Measurements from ENCODE around the gene SLC6A18.

SLC6A18 gene

GRCh38 chr5:1214163-1214935 is 10.8 kb upstream of the SLC6A18 start:
- no peak overlapping the region for H3K9ac ChIP-seq (ENCODE audit: low read length)
- no peak overlapping the region for H2AK5ac ChIP-seq (ENCODE audit: low read length)
- no peak overlapping the region for H3K27ac ChIP-seq (ENCODE audit: low read depth, low read length)
- H2BK5ac ChIP-seq (ENCODE audit: low read length): no peak overlapping the region
- no peak overlapping the region for H3K4me2 ChIP-seq (ENCODE audit: low read length)
- H2BK15ac ChIP-seq (replicated peaks; ENCODE audit: low read depth): no peak overlapping the region
- H3K4me1 ChIP-seq (ENCODE audit: control insufficient read depth, low read depth, low read length): no peaks in the 10 kb centered on the region
- no peaks in the 10 kb centered on the region for H3K79me2 ChIP-seq (ENCODE audit: control insufficient read depth, insufficient read depth, low read length)
- H3K27me3 ChIP-seq (ENCODE audit: insufficient read depth, low read length, poor library complexity): no peaks in the 10 kb centered on the region
- DNase-seq: no peak
- H2BK120ac ChIP-seq (ENCODE audit: low read depth, low read length): no peak overlapping the region
- no peak overlapping the region for H4K8ac ChIP-seq (ENCODE audit: low read depth, low read length)
- no peak overlapping the region for H3K18ac ChIP-seq (ENCODE audit: low read length)
- H3K36me3 ChIP-seq (ENCODE audit: control insufficient read depth, insufficient read depth, low read length): no peaks in the 10 kb centered on the region
- no peak overlapping the region for H3K4ac ChIP-seq (ENCODE audit: low read depth, low read length)
- no peak overlapping the region for H3K23ac ChIP-seq (ENCODE audit: low read length)
- no peak overlapping the region for H3K4me3 ChIP-seq (ENCODE audit: low read length)
- no CpG with 5 or more reads among the region's 22 CpGs for WGBS (ENCODE audit: extremely low coverage, insufficient coverage, low lambda C conversion rate)
- no peaks in the 10 kb centered on the region for H3K79me1 ChIP-seq (ENCODE audit: low read length)
- H3K56ac ChIP-seq (ENCODE audit: low read length): no peak overlapping the region
- no peak overlapping the region for H4K5ac ChIP-seq (ENCODE audit: low read length)

- Histone ChIP-seq H3K9ac (ENCODE audit: low read length) (no peak overlapping the region), H3K18ac (ENCODE audit: low read length) (no peak overlapping the region), H3K79me2 (ENCODE audit: control insufficient read depth, insufficient read depth, low read length) (no peaks in the 10 kb centered on the region), H3K4me1 (ENCODE audit: control insufficient read depth, low read depth, low read length) (no peaks in the 10 kb centered on the region), H3K4me2 (ENCODE audit: low read length) (no peak overlapping the region), H2AK5ac (ENCODE audit: low read length) (no peak overlapping the region), H3K23ac (ENCODE audit: low read length) (no peak overlapping the region), H2BK120ac (ENCODE audit: low read depth, low read length) (no peak overlapping the region), H3K56ac (ENCODE audit: low read length) (no peak overlapping the region), H3K79me1 (ENCODE audit: low read length) (no peaks in the 10 kb centered on the region), H4K8ac (ENCODE audit: low read depth, low read length) (no peak overlapping the region), H3K27me3 (ENCODE audit: insufficient read depth, low read length, poor library complexity) (no peaks in the 10 kb centered on the region), H4K5ac (ENCODE audit: low read length) (no peak overlapping the region), H3K4ac (ENCODE audit: low read depth, low read length) (no peak overlapping the region), H3K4me3 (ENCODE audit: low read length) (no peak overlapping the region), H2BK5ac (ENCODE audit: low read length) (no peak overlapping the region), H3K36me3 (ENCODE audit: control insufficient read depth, insufficient read depth, low read length) (no peaks in the 10 kb centered on the region), H2BK15ac (replicated peaks; ENCODE audit: low read depth) (no peak overlapping the region), H3K27ac (ENCODE audit: low read depth, low read length) (no peak overlapping the region)
- WGBS (ENCODE audit: extremely low coverage, insufficient coverage, low lambda C conversion rate): no CpG with 5 or more reads among the region's 2 CpGs
- no peak for DNase-seq
These were observed 10.3 kb upstream of the SLC6A18 start for GRCh38 chr5:1214936-1215220.

GRCh38 chr5:1215320-1216096 is 9.7 kb upstream of the SLC6A18 start:
- Histone ChIP-seq H3K79me1 (ENCODE audit: low read length) (no peaks in the 10 kb centered on the region), H2BK15ac (replicated peaks; ENCODE audit: low read depth) (no peak overlapping the region), H3K4me1 (ENCODE audit: control insufficient read depth, low read depth, low read length) (no peaks in the 10 kb centered on the region), H3K4me2 (ENCODE audit: low read length) (no peak overlapping the region), H3K27me3 (ENCODE audit: insufficient read depth, low read length, poor library complexity) (no peaks in the 10 kb centered on the region), H4K5ac (ENCODE audit: low read length) (no peak overlapping the region), H3K9ac (ENCODE audit: low read length) (no peak overlapping the region), H3K79me2 (ENCODE audit: control insufficient read depth, insufficient read depth, low read length) (no peaks in the 10 kb centered on the region), H3K4ac (ENCODE audit: low read depth, low read length) (no peak overlapping the region), H3K4me3 (ENCODE audit: low read length) (no peak overlapping the region), H3K27ac (ENCODE audit: low read depth, low read length) (no peak overlapping the region), H3K36me3 (ENCODE audit: control insufficient read depth, insufficient read depth, low read length) (no peaks in the 10 kb centered on the region), H3K18ac (ENCODE audit: low read length) (no peak overlapping the region), H2BK120ac (ENCODE audit: low read depth, low read length) (no peak overlapping the region), H3K56ac (ENCODE audit: low read length) (no peak overlapping the region), H3K23ac (ENCODE audit: low read length) (no peak overlapping the region), H2BK5ac (ENCODE audit: low read length) (no peak overlapping the region), H4K8ac (ENCODE audit: low read depth, low read length) (no peak overlapping the region), H2AK5ac (ENCODE audit: low read length) (no peak overlapping the region)
- DNase-seq: no peak
- no CpG with 5 or more reads among the region's 23 CpGs for WGBS (ENCODE audit: extremely low coverage, insufficient coverage, low lambda C conversion rate)

- Histone ChIP-seq H3K79me2 (ENCODE audit: control insufficient read depth, insufficient read depth, low read length) (no peaks in the 10 kb centered on the region), H3K4me1 (ENCODE audit: control insufficient read depth, low read depth, low read length) (no peaks in the 10 kb centered on the region), H3K23ac (ENCODE audit: low read length) (no peak overlapping the region), H2BK120ac (ENCODE audit: low read depth, low read length) (no peak overlapping the region), H2BK15ac (replicated peaks; ENCODE audit: low read depth) (no peak overlapping the region), H3K27ac (ENCODE audit: low read depth, low read length) (no peak overlapping the region), H3K36me3 (ENCODE audit: control insufficient read depth, insufficient read depth, low read length) (no peaks in the 10 kb centered on the region), H3K27me3 (ENCODE audit: insufficient read depth, low read length, poor library complexity) (no peaks in the 10 kb centered on the region), H3K79me1 (ENCODE audit: low read length) (no peaks in the 10 kb centered on the region), H3K4ac (ENCODE audit: low read depth, low read length) (no peak overlapping the region), H3K18ac (ENCODE audit: low read length) (no peak overlapping the region), H3K4me2 (ENCODE audit: low read length) (no peak overlapping the region), H3K9ac (ENCODE audit: low read length) (no peak overlapping the region), H4K8ac (ENCODE audit: low read depth, low read length) (no peak overlapping the region), H2BK5ac (ENCODE audit: low read length) (no peak overlapping the region), H3K4me3 (ENCODE audit: low read length) (no peak overlapping the region), H3K56ac (ENCODE audit: low read length) (no peak overlapping the region), H4K5ac (ENCODE audit: low read length) (no peak overlapping the region), H2AK5ac (ENCODE audit: low read length) (no peak overlapping the region)
- DNase-seq: no peak
- WGBS (ENCODE audit: extremely low coverage, insufficient coverage, low lambda C conversion rate): no CpG with 5 or more reads among the region's 38 CpGs
These were observed 8.8 kb upstream of the SLC6A18 start for GRCh38 chr5:1216211-1216917.

- Histone ChIP-seq H2BK120ac (ENCODE audit: low read depth, low read length) (no peak overlapping the region), H4K8ac (ENCODE audit: low read depth, low read length) (no peak overlapping the region), H3K4ac (ENCODE audit: low read depth, low read length) (no peak overlapping the region), H3K27me3 (ENCODE audit: insufficient read depth, low read length, poor library complexity) (no peaks in the 10 kb centered on the region), H3K36me3 (ENCODE audit: control insufficient read depth, insufficient read depth, low read length) (no peaks in the 10 kb centered on the region), H3K4me1 (ENCODE audit: control insufficient read depth, low read depth, low read length) (no peaks in the 10 kb centered on the region), H2BK5ac (ENCODE audit: low read length) (no peak overlapping the region), H3K79me2 (ENCODE audit: control insufficient read depth, insufficient read depth, low read length) (no peaks in the 10 kb centered on the region), H3K27ac (ENCODE audit: low read depth, low read length) (no peak overlapping the region), H3K56ac (ENCODE audit: low read length) (no peak overlapping the region), H3K79me1 (ENCODE audit: low read length) (no peaks in the 10 kb centered on the region), H3K9ac (ENCODE audit: low read length) (no peak overlapping the region), H3K23ac (ENCODE audit: low read length) (no peak overlapping the region), H3K4me2 (ENCODE audit: low read length) (no peak overlapping the region), H2BK15ac (replicated peaks; ENCODE audit: low read depth) (no peak overlapping the region), H3K18ac (ENCODE audit: low read length) (no peak overlapping the region), H2AK5ac (ENCODE audit: low read length) (no peak overlapping the region), H4K5ac (ENCODE audit: low read length) (no peak overlapping the region), H3K4me3 (ENCODE audit: low read length) (no peak overlapping the region)
- no peak for DNase-seq
- WGBS (ENCODE audit: extremely low coverage, insufficient coverage, low lambda C conversion rate): no CpG with 5 or more reads among the region's 18 CpGs
These were observed 8.3 kb upstream of the SLC6A18 start for GRCh38 chr5:1216918-1217295.
